Common myeloid progenitor, CD34-positive (primary cell): ENCODE data around the gene RXYLT1.

Experiments used
- CTCF ChIA-PET: fragments of 350-600 bp; sonication (Branson Sonifier 250); formaldehyde crosslinking; loops from one replicate; lab custom pipeline; 2021; ENCODE audit warnings: antibody characterized with exemption; lab: Charles Lee
- POLR2A ChIA-PET: fragments of 350-600 bp; sonication (Branson Sonifier 250); formaldehyde crosslinking; loops from one replicate; lab custom pipeline; 2021; ENCODE audit warnings: antibody characterized with exemption; lab: Charles Lee
- DNase-seq, 3 donors: peaks; one replicate each; pipeline versions ENCODE4 v3.0.0 to v3.0.0-alpha.2; 2013
- H3K27ac ChIP-seq, 2 experiments: 1 replicate in 1 of 2; 2 replicates in 1 of 2; pipeline ENCODE4 v1.7.0; 2013; ENCODE audit warnings: inconsistent platforms in 2 of 2, low read length in 2 of 2, mild to moderate bottlenecking in 2 of 2, low read depth in 1 of 2, moderate library complexity in 1 of 2; ENCODE audit not compliant: severe bottlenecking in 2 of 2, insufficient read depth in 1 of 2, poor library complexity in 1 of 2
- H3K27me3 ChIP-seq, 5 experiments: replicated peaks in 2 of 5; 1 replicate in 3 of 5; 2 replicates in 2 of 5; pipeline versions ENCODE4 v1.6.1 to v1.7.0; 2013; ENCODE audit warnings: low read length in 4 of 5, mild to moderate bottlenecking in 2 of 5, moderate library complexity in 2 of 5, inconsistent platforms in 1 of 5; ENCODE audit not compliant: insufficient read depth in 5 of 5, control insufficient read depth in 4 of 5
- H3K36me3 ChIP-seq, 4 experiments: 1 replicate in 2 of 4; 2 replicates in 2 of 4; pipeline versions ENCODE4 v1.6.1 to v1.7.0; 2013; ENCODE audit warnings: low read length in 3 of 4, control low read depth in 1 of 4, mild to moderate bottlenecking in 1 of 4; ENCODE audit not compliant: control insufficient read depth in 4 of 4, insufficient read depth in 4 of 4
- H3K4me1 ChIP-seq, 4 experiments: 1 replicate in 3 of 4; 2 replicates in 1 of 4; pipeline versions ENCODE4 v1.6.1 to v1.7.1; 2013; ENCODE audit warnings: low read length in 3 of 4, mild to moderate bottlenecking in 3 of 4, control low read depth in 1 of 4, inconsistent platforms in 1 of 4, moderate library complexity in 1 of 4; ENCODE audit not compliant: control insufficient read depth in 4 of 4, insufficient read depth in 4 of 4; ENCODE audit errors: control extremely low read depth in 1 of 4
- H3K4me3 ChIP-seq, 7 experiments: 1 replicate in 4 of 7; 2 replicates in 3 of 7; pipeline versions ENCODE4 v1.5.1 to v1.7.0; 2013; ENCODE audit warnings: mild to moderate bottlenecking in 7 of 7, low read length in 6 of 7, moderate library complexity in 6 of 7, inconsistent platforms in 2 of 7, low read depth in 2 of 7, control low read depth in 1 of 7; ENCODE audit not compliant: insufficient read depth in 4 of 7, control insufficient read depth in 1 of 7; ENCODE audit errors: extremely low read depth in 1 of 7
- H3K9me3 ChIP-seq, 5 experiments: 1 replicate in 4 of 5; 2 replicates in 1 of 5; pipeline versions ENCODE4 v1.6.1 to v1.7.1; 2013; ENCODE audit warnings: low read length in 4 of 5, mild to moderate bottlenecking in 2 of 5, inconsistent platforms in 1 of 5, low read depth in 1 of 5, moderate library complexity in 1 of 5; ENCODE audit not compliant: control insufficient read depth in 4 of 5, insufficient read depth in 2 of 5; ENCODE audit errors: control extremely low read depth in 1 of 5
- WGBS: methylation state at CpG from one replicate; pipeline ENCODE4 v1.1.5; 2013; ENCODE audit not compliant: insufficient coverage; 5-methylcytosine and 5-hydroxymethylcytosine counted together

RXYLT1 gene

DNA sequence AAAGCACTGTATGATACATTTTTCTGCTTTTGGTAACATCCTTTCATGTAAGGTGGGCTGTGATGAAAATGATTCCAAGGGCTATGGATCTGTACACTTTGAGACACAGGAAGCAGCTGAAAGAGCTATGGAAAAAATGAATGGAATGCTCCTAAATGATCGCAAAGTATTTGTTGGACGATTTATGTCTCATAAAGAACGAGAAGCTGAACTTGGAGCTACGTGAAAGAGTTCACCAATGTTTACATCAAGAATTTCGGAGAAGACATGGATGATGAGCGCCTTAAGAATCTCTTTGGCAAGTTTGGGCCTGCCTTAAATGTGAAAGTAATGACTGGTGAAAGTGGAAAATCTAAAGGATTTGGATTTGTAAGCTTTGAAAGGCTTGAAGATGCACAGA, 42.6 kb downstream of the RXYLT1 start:
- WGBS = 98% methylated on average over 6 of the region's 6 CpGs
- DNase-seq = no peak
- Histone ChIP-seq H3K27me3 (no peaks in the 10 kb centered on the region), H3K4me1 (no peaks in the 10 kb centered on the region), H3K36me3 (no peaks in the 10 kb centered on the region), H3K4me3 (peak overlapping the region in 2 of 7 experiments; percentile 74 to 78), H3K27ac (no peak overlapping the region), H3K9me3 (peaks cover 0 to 11% (median 3%) of the 10 kb centered on the region in 5 experiments)
- ChIA-PET POLR2A (no interaction called here), CTCF (interaction anchor here (1.1 to 1.2 kb wide), 2 partner anchors 20 to 434 kb away, joined by 3 to 4 read pairs; no protein-coding TSS in a partner anchor)

DNA sequence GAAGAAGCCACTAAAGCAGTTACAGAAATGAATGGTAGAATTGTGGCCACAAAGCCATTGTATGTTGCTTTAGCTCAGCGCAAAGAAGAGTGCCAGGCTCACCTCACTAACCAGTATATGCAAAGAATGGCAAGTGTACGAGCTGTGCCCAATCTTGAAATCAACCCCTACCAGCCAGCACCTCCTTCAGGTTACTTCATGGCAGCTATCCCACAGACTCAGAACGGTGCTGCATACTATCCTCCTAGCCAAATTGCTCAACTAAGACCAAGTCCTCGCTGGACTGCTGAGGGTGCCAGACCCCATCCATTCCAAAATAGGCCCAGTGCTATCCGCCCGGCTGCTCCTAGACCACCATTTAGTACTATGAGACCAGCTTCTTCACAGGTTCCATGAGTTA, 43.3 kb downstream of the RXYLT1 start:
- H3K4me3 ChIP-seq = no peak overlapping the region
- peaks cover 0 to 11% (median 3%) of the 10 kb centered on the region in 5 experiments for H3K9me3 ChIP-seq
- no peak overlapping the region for H3K27ac ChIP-seq
- CTCF ChIA-PET = interaction anchor here (1.1 to 1.4 kb wide), 3 partner anchors 10 to 433 kb away, joined by 3 to 5 read pairs (median 4); no protein-coding TSS in a partner anchor
- no peak for DNase-seq
- POLR2A ChIA-PET = no interaction called here
- H3K4me1 ChIP-seq = no peaks in the 10 kb centered on the region
- 95% methylated on average over 6 of the region's 6 CpGs for WGBS
- H3K27me3 ChIP-seq = no peaks in the 10 kb centered on the region
- H3K36me3 ChIP-seq = no peaks in the 10 kb centered on the region

DNA sequence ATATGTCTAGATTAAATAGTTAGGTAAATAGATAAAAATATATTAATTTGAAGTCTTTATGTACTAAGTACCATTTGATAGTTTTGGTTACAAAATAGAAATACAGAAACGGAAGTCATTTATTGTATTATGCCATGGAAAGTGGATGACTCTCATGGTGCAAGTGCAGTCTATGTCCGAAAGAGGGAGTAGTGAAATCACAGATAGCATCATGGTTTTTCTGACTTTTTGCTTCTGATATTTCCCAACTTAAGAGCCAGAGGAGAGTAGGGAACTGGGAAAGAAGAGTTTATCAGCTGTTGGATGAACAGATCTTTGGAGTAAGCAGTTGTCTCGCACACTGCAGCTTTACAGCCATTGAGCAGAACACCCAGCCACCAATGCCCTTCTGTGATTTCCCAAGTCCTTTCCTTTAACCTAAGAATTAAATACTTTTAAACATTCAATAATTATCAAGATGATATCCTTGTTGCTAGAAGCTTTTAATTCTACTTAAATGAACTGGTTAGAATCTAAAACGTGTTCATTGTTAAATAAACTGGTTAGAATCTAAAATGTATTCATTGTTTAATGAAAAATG, 46.4 kb downstream of the RXYLT1 start:
- Histone ChIP-seq H3K27ac (no peak overlapping the region), H3K4me3 (no peak overlapping the region), H3K36me3 (no peaks in the 10 kb centered on the region), H3K9me3 (peaks cover 0 to 9% (median 4%) of the 10 kb centered on the region in 5 experiments), H3K4me1 (no peaks in the 10 kb centered on the region), H3K27me3 (no peaks in the 10 kb centered on the region)
- ChIA-PET POLR2A (no interaction called here), CTCF (interaction anchor here (1.0 to 2.6 kb wide), 5 partner anchors 10 to 723 kb away, joined by 3 to 7 read pairs (median 4); no protein-coding TSS in a partner anchor)
- WGBS = 46% methylated on average over 3 of the region's 4 CpGs
- peak in 2 of 3 donors; percentile 58 to 63 for DNase-seq

GRCh38 chr12:63828867-63829266, 49.2 kb downstream of the RXYLT1 start:
- Histone ChIP-seq H3K27ac (no peak overlapping the region), H3K36me3 (no peaks in the 10 kb centered on the region), H3K4me1 (no peaks in the 10 kb centered on the region), H3K27me3 (no peaks in the 10 kb centered on the region), H3K9me3 (peaks cover 0 to 7% (median 4%) of the 10 kb centered on the region in 5 experiments), H3K4me3 (no peak overlapping the region)
- no CpG with 5 or more reads among the region's 2 CpGs for WGBS
- DNase-seq = no peak
- CTCF ChIA-PET = interaction anchor here (1.4 kb wide), 1 partner anchor 428 kb away, joined by 9 read pairs; no protein-coding TSS in a partner anchor
- POLR2A ChIA-PET = no interaction called here

GRCh38 chr12:63836046-63836445, 56.3 kb downstream of the RXYLT1 start:
- ChIA-PET POLR2A (no interaction called here), CTCF (interaction anchor here (0.8 to 6.9 kb wide), 6 partner anchors 11 to 421 kb away, joined by 3 to 53 read pairs (median 3); no protein-coding TSS in a partner anchor)
- no peaks in the 10 kb centered on the region for H3K36me3 ChIP-seq
- WGBS = no CpG with 5 or more reads among the region's 2 CpGs
- H3K4me1 ChIP-seq = no peaks in the 10 kb centered on the region
- no peak overlapping the region for H3K27ac ChIP-seq
- H3K4me3 ChIP-seq = no peak overlapping the region
- H3K9me3 ChIP-seq = no peaks in the 10 kb centered on the region
- H3K27me3 ChIP-seq = no peaks in the 10 kb centered on the region
- DNase-seq = no peak

- DNase-seq = no peak
- no peaks in the 10 kb centered on the region for H3K36me3 ChIP-seq
- H3K4me1 ChIP-seq = no peaks in the 10 kb centered on the region
- no peak overlapping the region for H3K27ac ChIP-seq
- CTCF ChIA-PET = interaction anchor here (0.8 to 6.9 kb wide), 6 partner anchors 12 to 420 kb away, joined by 3 to 53 read pairs (median 3); no protein-coding TSS in a partner anchor
- no peaks in the 10 kb centered on the region for H3K27me3 ChIP-seq
- POLR2A ChIA-PET = no interaction called here
- no peaks in the 10 kb centered on the region for H3K9me3 ChIP-seq
- WGBS = 100% methylated on average over 3 of the region's 3 CpGs
- no peak overlapping the region for H3K4me3 ChIP-seq
Observed at GRCh38 chr12:63836936-63837335, 57.2 kb downstream of the RXYLT1 start.

- no peak overlapping the region for H3K27ac ChIP-seq
- H3K36me3 ChIP-seq = no peaks in the 10 kb centered on the region
- DNase-seq = no peak
- H3K4me1 ChIP-seq = peaks cover 0 to 4% (median 4%) of the 10 kb centered on the region in 4 experiments
- ChIA-PET POLR2A (no interaction called here), CTCF (interaction anchor here (1.1 to 6.9 kb wide), 2 partner anchors 14 to 419 kb away, joined by 3 to 53 read pairs; no protein-coding TSS in a partner anchor)
- H3K27me3 ChIP-seq = no peaks in the 10 kb centered on the region
- H3K9me3 ChIP-seq = no peaks in the 10 kb centered on the region
- WGBS = 98% methylated on average over 8 of the region's 9 CpGs
- no peak overlapping the region for H3K4me3 ChIP-seq
Observed at GRCh38 chr12:63838411-63838810, 58.7 kb downstream of the RXYLT1 start.
